HG02981 (cell line): ENCODE results near the gene PWP2.
"Not testable (repeated sequence)": the region's sequence is repeated elsewhere in the genome, so short reads cannot be mapped to it uniquely, and the experiment has no call there.

Source experiments
- ATAC-seq: cut with Tn5 transposase; IDR thresholded peaks from one replicate; pipeline ENCODE4 v1.9.1; 2021; ENCODE audit warnings: mild to moderate bottlenecking, moderate library complexity; ENCODE audit not compliant: unreplicated experiment

Gene PWP2

GRCh38 chr21:44133715-44134057 is 26.5 kb downstream of the PWP2 start:
- ATAC-seq: not testable (repeated sequence)

DNA sequence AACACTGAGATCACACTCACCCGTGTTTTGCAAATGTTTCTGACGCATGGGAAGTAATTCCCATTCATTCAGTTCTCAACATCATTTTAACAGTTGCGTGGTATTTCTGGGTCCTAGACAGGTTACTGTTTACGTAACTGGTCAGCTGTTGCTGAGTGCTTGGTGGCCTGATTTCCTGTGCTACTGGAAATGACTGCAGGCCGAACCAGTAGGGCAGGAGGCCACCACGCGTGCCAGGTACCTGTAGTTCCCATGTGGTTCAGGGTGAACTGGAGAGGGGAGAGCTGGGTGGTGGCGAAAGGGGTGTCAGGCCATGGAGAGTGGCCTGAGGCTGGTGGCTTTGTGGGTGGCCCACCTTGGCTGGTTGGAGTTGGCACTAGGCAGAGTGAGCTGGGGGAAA is 27.5 kb downstream of the PWP2 start:
- not testable (repeated sequence) for ATAC-seq

- not testable (repeated sequence) for ATAC-seq
These were observed 30.8 kb downstream of the PWP2 start for GRCh38 chr21:44138039-44138438.

- ATAC-seq: not testable (repeated sequence)
These were observed 32.8 kb downstream of the PWP2 start for GRCh38 chr21:44139787-44140551.

DNA sequence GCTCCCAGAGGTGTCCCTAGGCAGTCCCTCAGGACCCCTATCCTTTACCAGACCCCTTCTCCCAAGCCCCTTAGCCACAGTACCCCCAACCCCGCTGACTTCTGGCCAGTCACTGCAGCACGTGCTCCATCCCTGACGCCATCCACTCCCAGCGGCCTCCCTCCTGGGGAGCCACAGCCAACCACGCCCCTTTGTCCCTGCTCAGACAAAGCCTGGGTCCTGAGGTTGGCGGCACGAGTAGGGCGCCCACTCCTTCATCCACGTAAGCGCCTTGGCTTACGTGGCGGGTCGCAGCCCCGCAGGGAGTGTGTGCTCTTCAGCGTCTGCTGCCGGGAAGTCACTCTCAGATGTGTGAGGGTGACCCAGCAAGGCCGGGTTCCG is 33.3 kb downstream of the PWP2 start:
- not testable (repeated sequence) for ATAC-seq

GRCh38 chr21:44142470-44142869 is 35.3 kb downstream of the PWP2 start:
- not testable (repeated sequence) for ATAC-seq

GRCh38 chr21:44143380-44143779 is 36.2 kb downstream of the PWP2 start:
- ATAC-seq: not testable (repeated sequence)

GRCh38 chr21:44143996-44144395 is 36.8 kb downstream of the PWP2 start:
- not testable (repeated sequence) for ATAC-seq

DNA sequence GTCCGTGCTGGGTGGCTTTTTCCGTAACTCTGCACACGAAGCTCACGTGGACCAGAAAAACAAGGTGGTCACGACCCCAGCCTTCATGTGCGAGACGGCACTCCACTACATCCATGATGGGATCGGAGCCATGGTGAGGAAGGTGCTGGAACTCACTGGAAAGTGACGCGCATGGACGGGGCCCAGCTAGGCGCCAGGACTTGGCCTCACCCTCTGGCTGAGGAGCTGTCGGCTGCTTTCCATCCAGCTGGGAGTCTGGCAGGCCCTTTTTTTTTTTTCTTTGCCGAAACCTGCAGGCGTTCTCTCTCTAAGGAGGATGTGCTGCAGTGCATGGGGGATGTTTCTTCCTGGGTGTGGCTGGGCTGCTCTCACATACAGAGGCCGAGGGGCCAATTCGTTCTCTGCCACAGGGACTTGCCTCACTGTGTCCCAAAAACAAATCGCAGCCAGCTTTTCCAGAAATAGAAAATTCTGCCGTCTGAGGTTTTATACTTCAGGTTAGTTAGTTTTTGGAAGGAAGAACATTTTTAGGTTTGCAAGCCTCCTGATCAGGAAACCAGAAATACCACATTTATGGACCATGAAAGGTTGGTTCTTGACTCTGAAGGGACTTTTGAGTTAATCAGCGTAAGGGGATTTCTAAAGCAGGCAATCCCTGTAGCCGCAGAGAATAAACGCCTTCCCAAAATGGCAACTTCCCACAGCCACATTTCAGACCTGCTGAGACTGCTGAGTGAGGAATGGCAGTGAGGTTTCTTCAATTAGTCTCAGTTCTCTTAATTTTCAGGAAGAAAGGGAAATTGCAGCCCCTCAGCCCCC is 37.8 kb downstream of the PWP2 start:
- ATAC-seq: not testable (repeated sequence)

DNA sequence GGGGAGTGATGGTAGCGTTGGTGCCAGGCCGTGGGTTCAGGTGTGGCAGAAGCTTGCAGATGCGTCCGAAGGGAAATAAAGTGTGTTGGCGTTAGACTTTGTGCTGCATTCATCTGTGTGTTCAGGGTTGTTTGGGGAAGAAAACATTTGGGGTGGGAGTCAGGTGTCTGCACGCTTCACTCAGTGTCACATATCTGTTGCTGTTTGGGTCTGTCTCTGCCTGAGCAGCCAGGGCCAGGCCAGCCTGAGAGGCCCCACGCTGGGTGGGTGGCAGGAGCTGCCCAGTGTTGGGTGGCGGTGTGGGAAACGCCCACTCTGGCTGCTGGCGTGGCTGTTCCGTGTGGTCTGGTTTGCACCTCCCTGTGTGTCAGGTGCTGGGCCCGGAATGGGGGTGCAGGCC is 38.4 kb downstream of the PWP2 start:
- not testable (repeated sequence) for ATAC-seq

- not testable (repeated sequence) for ATAC-seq
These were observed 39.9 kb downstream of the PWP2 start for GRCh38 chr21:44147108-44147507.

GRCh38 chr21:44150255-44150654 is 43.1 kb downstream of the PWP2 start:
- ATAC-seq: not testable (repeated sequence)

DNA sequence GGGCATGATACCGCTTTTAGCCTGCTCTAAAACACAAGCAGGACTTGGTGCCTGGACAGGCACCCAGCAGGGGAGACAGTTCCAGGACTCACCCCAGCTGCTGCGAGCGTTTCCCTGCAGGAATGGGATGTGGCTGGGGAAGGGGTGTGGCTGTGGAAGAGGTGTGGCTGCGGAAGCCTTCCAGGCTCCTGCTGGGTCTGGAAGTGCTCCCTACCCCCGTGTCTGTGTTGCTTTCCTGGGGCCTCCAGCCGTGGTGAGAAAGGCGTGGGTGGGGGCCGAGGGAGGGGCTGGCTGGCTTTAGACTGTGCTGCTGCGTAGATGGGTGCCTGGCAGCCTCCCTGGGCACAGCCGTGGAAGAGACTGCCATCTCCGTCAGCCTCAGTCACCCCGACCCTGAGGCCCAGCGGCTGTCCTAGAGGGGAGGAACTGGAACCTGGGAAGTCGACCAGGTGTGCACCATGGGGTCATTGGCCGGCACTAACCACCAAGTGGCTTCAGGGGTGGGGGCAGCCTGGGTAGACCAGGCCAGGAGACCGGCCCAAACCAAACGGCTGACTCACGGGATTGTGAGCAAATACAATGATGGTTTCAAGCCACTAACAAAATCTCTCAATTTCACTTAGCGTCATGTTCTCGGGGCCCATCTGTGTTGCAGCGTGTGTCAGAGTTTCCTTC is 46.2 kb downstream of the PWP2 start:
- ATAC-seq: not testable (repeated sequence)

- ATAC-seq: not testable (repeated sequence)
These were observed 46.7 kb downstream of the PWP2 start for GRCh38 chr21:44153889-44154228.

- peak; percentile 20 for ATAC-seq
These were observed 47.6 kb downstream of the PWP2 start for GRCh38 chr21:44154816-44155230.

DNA sequence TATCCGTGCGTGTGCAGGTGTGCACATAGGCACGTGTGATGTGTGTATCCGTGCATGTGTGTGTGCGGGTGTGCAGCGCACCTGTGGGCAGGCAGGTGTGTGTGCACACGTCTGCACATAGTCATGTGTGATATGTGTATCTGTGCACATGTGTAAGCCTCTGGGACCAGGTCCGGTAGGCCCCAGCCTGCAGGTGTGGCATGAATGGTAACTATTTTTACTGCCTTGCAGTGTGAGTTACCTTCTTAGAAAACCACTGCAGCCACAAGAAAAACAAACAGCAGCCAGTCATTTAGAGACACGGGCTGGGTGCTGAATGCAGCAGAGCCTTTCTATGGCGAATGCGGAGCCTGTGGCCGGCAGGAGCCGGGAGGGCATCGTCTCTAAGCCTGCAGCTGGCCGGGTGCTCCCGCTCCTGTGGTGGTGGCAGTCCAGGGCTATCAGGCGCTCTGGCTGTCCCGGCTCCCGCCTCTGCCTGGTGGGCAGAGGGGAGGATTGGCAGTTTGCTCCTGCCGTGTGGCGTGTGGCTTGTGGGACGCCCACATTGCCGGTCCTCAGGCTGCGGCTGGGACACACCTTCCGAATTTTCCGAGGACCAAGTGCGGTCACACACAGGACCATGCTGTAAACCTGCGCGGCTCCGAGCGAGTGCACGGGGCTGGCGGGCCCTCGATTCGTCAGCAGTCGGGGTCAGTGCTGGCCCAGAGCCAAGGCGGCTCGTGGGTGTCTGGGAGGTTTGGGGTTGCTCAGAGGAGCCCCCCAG is 48.2 kb downstream of the PWP2 start:
- peak; percentile 32 for ATAC-seq

GRCh38 chr21:44155994-44156380 is 48.8 kb downstream of the PWP2 start:
- not testable (repeated sequence) for ATAC-seq

GRCh38 chr21:44157439-44158081 is 50.4 kb downstream of the PWP2 start:
- ATAC-seq: not testable (repeated sequence)

GRCh38 chr21:44158082-44158468 is 50.9 kb downstream of the PWP2 start:
- ATAC-seq: not testable (repeated sequence)
